GM19438 (cell line): ENCODE measurements around the gene ADISSP.
"Not testable (repeated sequence)": the region's sequence is repeated elsewhere in the genome, so short reads cannot be mapped to it uniquely, and the experiment has no call there.

Experiments
- ATAC-seq: cut with Tn5 transposase; IDR thresholded peaks from one replicate; pipeline ENCODE4 v1.9.1; 2021; ENCODE audit warnings: low read depth; ENCODE audit not compliant: unreplicated experiment

The ADISSP gene

DNA sequence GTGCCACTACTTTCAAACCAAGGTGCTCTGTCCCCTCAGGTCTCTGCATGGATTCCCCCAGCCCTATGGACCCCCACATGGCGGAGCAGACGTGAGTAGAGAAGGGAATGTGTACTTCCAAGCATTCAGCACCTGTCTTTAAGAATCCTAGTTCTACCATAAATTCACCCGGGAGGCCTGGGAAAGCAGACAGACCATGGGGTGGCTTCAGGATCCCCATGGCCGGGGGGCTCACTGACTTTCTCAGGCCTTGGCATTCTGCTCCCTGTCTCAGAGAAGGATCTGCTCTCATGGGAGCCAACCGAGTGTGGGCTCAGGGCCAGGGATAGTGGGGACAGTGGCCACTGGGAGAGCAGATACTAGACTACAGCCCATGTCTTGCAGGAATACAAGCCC is 30.8 kb upstream of the ADISSP start:
- ATAC-seq = no peak

DNA sequence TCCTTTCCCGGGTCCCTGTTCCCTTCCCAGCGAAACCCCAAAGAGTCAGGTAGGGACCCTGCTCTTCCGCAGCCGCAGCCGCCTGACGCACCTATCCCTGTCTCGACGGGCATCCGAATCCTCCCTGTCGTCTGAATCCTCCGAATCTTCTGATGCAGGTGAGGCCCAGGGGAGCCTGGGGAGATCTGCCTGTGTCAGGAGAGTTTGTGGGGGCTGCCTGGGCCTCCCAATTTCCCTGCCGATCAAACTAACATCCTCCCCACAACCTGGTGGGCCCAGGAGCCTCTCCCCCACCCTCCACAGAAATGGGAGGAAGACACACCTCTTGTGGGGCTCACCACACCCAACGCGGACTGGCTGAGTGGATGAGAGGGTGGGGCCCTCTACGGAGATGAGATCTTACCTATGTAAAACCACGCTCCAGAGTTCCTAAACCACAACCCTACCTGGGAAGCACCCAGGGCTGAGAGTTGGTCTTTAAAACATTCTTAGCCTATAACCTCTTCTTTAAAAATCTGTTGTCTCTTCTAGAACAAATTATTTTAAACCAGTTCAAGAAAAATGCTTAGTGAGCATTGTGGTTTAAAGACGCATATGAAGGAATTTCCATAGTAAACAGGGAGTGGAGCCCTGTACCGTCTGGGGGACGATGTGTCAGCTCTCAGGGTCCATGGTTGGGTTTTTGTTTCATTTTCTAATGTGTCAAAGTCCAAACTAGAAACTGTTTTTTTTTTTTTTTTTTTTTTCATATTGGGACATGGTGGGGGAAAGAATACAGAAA is 30.2 kb upstream of the ADISSP start:
- no peak for ATAC-seq

DNA sequence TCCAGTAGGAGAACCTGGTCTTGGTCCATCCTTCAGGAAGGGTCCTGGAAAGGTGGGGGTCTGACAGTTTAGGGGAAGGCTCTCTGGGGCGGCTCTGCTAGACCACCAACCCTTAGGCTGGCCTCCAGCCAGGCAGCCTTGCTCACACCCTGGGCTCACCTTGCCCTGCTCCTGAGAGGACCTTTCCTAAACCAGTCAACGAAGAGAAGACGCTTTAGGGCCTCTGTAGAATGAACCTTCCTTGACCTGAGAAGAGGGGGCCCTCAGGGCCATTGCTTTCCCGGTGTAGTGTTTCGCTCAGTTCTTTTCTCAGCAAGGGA is 29.6 kb upstream of the ADISSP start:
- ATAC-seq = no peak

DNA sequence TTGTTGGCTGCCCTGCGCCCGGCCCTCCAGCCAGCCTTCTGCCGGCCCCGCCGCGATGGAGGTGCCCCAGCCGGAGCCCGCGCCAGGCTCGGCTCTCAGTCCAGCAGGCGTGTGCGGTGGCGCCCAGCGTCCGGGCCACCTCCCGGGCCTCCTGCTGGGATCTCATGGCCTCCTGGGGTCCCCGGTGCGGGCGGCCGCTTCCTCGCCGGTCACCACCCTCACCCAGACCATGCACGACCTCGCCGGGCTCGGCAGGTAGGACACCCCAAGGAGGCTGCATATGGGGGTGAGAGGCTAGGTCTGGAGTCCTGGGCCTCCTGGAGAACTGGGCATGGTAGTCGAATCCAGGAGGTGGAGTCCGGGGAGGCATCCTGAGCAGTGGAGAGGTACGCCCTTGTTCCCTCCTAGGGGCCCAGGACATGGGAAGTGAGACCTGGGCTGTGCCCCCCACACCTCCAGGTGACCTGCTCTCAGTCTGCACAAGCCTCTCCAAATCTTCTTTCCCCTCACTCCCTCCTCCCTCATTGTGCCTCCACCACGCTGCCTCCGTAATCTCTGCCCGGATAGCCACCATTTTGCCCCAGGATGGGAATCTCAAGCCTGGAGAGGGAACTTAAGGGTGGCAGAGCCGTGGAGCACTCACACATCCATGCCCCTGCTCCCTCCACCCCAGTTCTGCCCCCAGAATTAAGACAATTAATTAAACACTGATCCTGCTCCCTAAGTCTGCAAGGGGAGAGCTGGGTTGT is 29.1 kb upstream of the ADISSP start:
- no peak for ATAC-seq

DNA sequence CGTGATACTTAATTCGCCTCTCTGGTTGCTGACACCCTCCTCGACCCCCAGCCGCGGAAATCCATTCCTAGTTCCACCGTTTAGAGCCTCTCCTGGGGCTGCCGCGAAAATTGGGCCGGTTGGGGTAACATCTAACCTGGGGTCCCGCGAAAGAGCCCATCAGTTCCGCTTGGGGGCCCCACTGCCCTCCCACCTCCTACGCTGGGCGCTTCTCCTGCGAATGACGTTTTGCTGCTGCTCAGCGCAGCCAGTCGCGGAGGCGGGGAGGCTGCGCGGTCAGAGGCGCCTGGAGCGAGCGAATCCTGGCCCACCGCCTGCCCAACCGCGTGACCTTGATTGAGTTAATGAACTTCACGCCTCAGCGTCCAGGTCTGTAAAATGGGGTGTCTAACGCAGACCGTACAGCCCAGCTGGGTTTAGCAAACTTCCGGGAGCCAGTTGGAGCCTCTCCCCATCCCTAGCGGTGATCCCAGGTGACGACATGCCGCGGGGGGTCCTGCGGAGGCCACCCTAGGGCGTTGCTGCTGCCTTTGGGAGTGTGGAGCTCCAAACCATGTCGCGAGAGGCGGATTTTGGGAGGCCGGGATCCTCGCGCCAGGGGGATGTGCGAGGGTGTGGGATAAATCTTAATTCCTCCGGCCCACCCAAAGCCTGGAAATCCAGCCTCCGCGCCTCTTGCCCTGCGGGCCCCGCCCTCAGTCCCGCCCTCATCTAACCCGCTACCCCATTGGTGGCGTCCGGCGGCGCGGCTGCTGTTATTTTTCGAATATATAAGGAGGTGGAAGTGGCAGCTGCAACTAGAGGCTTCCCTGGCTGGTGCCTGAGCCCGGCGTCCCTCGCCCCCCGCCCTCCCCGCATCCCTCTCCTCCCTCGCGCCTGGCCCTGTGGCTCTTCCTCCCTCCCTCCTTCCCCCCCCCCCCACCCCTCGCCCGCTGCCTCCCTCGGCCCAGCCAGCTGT is 28.2 kb upstream of the ADISSP start, which contains the start of gene CDC25B:
Gene CDC25B, plus strand, starts transcription at position 800 of the 958 bp plus-strand sequence. CDS start 222 bp downstream, outside the sequence.
- ATAC-seq = peak; percentile 66

DNA sequence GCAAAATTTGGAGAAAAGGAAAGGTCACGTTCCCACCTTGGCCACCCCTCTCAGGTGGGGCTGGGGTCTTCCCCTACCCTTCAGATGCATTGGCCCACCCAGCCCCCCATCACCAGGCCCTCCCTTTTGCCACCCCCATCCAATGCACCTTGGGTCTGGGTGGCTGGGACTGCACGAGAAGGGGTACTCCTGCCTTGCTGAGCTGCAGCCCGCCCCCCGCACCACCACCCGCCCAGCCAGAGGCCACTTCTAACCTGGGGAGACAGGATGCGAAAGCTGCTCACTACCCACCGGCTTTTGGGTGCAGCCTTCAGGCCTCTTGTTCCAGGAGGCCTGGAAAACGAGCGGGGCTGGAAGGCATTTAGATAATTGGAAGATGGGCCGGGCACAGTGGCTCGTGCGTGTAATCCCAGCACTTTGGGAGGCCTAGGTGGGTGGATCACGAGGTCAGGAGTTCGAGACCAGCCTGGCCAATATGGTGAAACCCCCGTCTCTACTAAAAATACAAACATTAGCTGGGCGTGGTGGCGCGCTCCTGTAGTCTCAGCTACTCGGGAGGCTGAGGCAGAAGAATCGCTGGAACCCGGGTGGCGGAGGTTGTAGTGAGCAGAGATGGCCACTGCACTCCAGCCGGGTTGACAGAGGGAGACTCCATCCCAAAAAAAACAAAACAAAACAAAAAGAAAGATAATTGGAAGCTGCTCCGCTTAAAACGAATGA is 27.3 kb upstream of the ADISSP start:
- ATAC-seq = no peak

DNA sequence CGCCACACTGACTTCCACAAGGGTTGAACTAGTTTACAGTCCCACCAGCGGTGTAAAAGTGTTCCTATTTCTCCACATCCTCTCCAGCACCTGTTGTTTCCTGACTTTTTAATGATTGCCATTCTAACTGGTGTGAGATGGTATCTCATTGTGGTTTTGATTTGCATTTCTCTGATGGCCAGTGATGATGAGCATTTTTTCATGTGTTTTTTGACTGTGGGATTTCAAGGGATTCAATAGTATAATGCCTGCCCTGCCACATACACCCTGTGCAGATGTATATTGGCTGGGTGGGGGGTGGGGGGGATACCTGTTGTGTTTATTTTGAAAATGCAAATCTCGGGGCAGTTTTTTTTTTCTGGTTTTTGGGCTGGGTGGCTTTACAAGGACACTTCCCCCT is 26.6 kb upstream of the ADISSP start:
- not testable (repeated sequence) for ATAC-seq

DNA sequence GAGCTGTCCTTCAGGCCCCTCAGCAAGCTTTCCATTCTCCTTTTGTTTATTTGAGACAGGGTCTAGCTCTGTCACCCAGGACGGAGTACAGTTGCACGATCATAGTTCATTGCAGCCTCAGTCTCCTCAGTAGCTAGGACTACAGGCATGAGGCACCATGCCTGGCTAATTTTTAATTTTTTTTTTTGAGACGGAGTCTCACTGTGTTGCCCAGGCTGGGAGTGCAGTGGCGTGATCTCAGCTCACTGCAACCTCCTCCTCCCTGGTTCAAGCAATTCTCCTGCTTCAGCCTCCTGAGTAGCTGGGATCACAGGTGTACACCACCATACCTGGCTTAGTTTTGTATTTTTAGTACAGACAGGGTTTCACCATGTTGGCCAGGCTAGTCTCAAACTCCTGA is 21.6 kb upstream of the ADISSP start:
- ATAC-seq = not testable (repeated sequence)

DNA sequence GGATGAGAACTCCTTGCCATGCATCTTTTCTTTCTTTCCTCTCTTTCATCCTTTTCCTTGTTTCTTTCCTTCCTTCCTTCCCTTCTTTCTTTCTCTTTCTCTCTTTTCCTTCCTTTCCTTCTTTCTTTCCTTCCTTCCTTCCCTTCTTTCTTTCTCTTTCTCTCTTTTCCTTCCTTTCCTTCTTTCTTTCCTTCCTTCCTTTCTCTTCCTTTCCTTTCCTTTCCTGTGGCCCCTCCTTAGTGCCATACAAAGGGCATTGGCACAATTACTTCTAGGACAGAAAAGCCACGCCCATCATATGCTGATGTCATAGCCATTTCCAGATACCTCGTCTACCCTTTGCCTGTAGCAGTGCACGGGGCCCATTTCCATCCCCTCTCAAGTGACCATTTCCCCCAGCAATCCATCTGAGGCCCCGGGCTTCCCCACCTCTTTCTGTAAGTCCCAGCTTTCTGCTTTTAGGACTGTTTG is 21.2 kb upstream of the ADISSP start:
- no peak for ATAC-seq

DNA sequence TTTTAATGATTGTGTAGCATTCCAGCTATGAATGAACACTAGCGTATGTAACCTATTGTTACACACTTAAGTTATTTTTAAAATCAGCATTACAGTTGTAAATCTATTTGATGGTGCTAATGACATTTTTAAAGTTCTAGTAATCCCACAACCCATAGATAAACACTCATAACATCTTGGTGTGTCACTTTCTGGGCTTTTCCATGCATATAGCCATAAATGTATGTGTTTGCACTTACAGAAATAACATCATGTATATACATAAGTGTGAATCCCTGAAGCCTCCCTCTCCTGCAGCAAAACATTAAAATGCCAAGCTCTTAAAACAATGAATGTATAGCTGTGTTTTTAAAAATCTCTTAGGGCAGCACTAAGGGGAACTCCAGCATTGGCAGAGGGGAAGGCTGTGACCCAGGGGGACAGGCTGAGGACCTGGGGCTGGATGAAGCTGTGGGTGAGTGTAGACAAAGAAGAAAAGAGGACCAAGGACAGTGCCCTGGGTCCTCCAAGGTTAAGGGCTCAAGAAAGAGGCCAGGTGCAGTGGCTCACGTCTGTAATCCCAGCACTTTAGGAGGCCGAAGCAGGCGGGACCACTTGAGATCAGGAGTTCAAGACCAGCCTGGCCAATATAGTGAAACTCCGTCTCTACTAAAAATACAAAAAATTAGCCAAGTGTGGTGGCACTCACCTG is 19.9 kb upstream of the ADISSP start:
- no peak for ATAC-seq

DNA sequence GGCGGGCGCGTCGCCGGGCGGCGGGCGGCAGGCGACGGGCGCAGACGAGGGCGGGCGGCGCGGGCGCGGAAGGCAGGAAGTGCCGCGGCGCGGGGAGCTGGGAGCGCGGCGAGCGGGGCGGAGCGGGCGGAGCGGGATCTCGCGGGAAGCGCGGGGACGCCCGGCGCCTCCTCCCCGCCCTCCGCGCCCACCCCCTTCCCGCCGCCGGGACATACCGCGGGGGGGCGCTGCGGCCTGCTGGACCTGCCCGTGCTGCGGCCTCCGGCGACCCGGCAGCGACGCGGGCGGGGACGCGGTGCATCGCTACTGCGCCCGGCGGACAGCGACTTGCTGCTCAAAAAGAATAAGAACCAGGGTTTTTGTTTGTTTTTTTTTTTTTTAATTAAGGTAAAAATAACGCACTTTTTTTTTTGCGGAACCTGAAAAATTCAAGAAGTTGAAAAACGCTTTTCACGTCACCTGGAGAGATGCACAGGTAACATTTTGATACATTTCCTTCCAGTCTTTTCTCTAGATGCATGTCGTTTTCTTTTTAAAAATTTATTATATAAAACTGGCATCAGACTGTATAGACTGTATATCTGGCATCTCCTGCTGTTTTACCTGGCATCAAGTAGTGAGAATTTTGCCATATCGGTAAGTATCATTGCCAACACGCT is 19.2 kb upstream of the ADISSP start, which contains the start of gene CENPB:
Gene CENPB, minus strand, starts transcription at position 76 of the 659 bp plus-strand sequence. CDS start 257 bp downstream, outside the sequence.
- ATAC-seq = peak; percentile 63

DNA sequence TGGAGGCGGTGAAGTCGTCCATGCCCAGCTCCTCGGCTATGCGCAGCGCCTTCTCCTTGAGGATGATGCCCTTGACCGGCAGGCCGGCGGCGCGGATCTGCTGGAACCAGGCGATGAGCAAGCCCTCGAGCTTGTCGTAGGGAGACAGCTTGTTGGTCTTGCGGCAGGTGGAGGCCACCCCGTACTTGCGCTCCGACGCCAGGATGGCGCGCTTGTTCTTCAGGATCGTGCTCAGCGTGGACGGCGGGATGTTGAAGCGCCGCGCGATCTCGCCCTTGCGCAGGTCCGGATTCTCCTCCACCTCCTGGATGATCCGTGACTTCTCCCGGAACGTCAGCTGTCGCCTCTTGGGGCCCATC is 18.6 kb upstream of the ADISSP start:
- ATAC-seq = peak; percentile 4

DNA sequence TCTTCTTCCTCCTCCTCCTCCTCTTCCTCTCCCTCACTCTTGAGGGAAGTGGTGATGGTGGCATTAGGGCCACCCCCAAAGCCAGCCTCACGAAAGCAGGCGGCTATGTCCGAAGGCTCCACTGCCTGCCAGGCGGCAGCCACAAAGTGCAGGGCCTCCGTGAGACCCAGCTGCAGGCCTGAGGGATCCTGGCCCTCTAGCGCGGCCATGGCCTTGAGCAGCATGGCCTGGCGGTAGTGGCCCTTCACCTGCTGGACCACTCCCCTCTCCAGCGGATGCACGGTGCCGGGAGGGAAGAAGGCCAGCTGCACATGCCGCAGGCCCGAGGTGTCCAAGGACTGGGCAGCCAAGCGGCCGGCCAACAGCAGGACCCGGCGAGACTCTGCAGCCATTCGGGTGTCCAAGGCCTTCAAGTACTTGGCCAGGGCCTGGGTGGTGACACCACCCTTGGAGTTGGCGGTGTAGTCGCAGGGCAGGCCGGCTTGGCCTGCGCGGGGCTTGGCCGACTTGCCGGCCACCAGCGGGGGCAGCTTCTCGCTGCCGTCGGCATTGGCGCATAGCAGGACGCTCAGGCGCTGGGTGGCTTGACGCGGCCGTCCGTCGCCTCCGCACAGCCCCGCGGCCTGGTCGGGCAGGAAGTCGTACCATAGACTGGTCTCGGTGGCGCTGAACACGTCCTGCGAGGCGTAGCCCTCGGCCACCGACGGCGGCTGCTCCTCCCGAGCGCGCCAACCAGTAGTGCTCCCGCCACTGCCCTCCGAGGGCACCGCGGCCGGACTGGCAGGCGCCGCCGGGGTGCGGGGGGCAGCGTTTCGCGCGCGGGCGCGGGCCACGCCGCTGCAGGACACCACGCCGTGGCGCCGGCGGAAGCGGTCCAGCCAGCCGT is 17.9 kb upstream of the ADISSP start:
- no peak for ATAC-seq

DNA sequence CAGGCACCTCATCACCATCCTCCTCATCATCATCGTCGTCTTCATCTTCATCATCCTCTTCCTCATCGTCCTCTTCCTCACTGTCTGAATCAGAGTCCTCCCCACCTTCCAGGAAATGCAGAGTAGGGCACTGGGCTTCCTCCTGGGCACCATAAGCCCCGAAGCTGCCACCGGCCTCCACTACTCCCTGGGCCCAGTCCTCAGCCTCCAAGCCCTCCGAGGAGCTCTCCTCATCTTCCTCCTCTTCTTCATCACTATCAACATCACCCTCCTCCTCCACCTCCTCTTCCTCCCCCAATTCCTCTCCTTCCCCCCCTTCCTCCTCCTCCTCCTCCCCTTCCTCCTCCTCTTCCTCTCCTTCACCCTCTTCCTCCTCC is 17.3 kb upstream of the ADISSP start:
- ATAC-seq = no peak

DNA sequence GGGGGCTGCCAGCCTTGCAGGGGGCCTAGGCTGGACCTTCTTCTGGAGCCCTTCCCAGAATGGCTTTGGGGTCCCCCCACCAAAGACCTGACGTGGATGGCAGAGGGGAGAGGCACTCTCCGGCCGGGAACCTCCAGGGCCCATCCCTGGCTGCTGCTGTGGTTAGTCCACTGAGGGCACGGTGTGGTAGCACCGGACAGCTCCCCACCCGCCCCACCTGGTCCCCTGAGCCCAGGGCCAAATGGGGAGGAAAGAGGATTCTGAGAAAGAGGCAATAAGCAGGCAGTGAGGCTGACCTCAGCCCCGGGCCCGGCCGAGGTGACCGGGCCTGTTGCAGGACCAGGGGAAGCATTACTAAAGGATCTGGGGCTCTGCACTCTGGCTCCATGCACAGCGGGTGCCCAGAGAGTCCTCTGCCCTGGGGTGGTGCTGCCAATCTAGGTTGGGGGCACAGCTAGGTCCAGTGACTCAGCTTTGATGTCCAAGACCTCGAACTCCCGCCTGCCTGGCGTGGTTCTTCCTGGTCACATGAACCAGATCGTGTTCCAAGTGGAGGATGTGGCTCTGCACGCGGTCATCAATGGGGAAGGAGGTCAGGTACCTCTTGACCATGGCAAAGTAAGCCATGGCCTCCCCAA is 16.8 kb upstream of the ADISSP start:
- no peak for ATAC-seq

DNA sequence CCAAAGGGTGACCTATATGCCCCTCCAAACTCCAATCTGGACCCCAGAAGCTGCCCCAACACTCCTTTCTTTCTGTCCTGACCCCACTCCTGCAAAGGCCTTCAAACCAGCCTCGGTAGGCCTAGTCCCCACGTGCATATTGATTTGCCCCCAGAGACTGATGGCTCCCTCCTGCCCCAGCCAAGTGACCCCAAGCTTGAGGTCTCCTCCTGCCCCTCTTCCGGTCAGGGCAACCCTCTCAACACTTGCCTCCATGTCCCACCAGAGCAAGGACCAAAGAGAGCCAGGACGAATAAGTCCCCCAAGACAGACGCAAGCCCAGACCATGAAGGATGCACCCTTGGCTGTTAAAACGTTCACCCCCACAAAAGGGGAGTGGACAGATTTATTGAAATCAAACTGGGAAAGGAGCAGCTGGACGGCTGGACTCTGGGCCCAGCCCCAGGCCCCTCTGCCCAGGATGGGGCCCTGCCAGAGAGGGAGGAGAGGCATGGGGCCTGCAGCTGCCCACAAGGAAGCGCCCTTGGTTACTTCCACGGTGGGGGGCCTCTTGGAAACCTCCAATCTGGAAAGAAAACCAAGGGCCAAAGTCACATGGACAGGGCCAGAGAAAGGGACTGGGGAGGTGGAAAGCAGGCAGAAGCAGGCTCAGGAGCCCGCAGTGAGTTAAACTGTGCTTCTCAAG is 16.1 kb upstream of the ADISSP start:
- ATAC-seq = no peak

DNA sequence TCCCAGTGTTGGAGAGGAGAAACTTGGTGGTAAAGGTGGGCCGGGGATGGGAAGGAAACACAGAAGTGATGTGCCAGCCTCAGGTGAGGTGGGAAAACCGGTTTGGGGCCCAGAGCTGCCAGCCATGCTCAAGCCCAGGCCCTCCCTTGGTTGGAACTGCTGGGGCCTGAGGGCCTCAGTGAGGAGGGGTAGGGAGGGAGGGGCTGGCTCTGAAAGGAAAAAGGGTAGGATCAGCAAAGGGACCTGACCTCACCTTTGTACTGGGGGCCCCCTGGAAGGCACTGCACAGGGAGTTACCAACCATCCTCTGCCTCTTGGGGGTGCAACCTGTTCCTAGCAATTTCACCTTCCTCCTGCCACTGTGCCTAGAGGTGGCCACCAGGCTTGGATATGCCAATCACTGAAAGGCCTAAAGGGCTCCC is 15.5 kb upstream of the ADISSP start:
- ATAC-seq = no peak
